Endothelial cell of umbilical vein (primary cell): Measurements from ENCODE around the gene USP17L12.
"Not testable (repeated sequence)": the region's sequence is repeated elsewhere in the genome, so short reads cannot be mapped to it uniquely, and the experiment has no call there.

ENCODE experiments used
- CTCF ChIP-seq, 2 donors: IDR thresholded peaks; 1 replicate in 1 of 2; 2 replicates in 1 of 2; pipeline ENCODE4 v1.5.1; 2011; ENCODE audit warnings: low read length in 2 of 2, mild to moderate bottlenecking in 2 of 2, moderate library complexity in 2 of 2, control low read depth in 1 of 2, inconsistent platforms in 1 of 2, low read depth in 1 of 2; ENCODE audit not compliant: insufficient read depth in 1 of 2; ENCODE audit errors: extremely low read depth in 1 of 2
- EZH2 ChIP-seq: IDR thresholded peaks from 2 replicates; pipeline ENCODE4 v1.6.1; 2012; ENCODE audit warnings: borderline replicate concordance, low read depth, mild to moderate bottlenecking, moderate library complexity, low read length, inconsistent platforms; ENCODE audit not compliant: severe bottlenecking
- MYC ChIP-seq: IDR thresholded peaks from one replicate; pipeline ENCODE4 v1.6.1; 2011; ENCODE audit warnings: mild to moderate bottlenecking, low read depth, low read length
- POLR2A ChIP-seq: IDR thresholded peaks from 2 replicates; pipeline ENCODE4 v1.6.1; 2012; ENCODE audit warnings: low read depth, mild to moderate bottlenecking, control low read depth, low read length
- POLR2AphosphoS5 ChIP-seq: IDR thresholded peaks from 2 replicates; pipeline ENCODE4 v1.6.1; 2012; ENCODE audit warnings: low read depth, mild to moderate bottlenecking, control low read depth, low read length, moderate library complexity; ENCODE audit not compliant: insufficient read depth
- TF ChIP-seq, protein P1 (sequence below): IDR thresholded peaks from 2 replicates; pipeline ENCODE4 v1.6.1; 2011; ENCODE audit not compliant: insufficient read depth, insufficient read length

GRCh38 chr4:9247953-9248680 lies 28.2 kb downstream of the USP17L12 start, which contains the start of gene USP17L18:
- TF ChIP-seq CTCF (IDR thresholded peaks at IDR 0.05; ENCODE audit: extremely low read depth in 1 of 2, insufficient read depth in 1 of 2, low read depth in 1 of 2, low read length in 2 of 2); POLR2AphosphoS5; MYC; POLR2A; EZH2: not testable (repeated sequence)
- TF ChIP-seq, protein P1, sequence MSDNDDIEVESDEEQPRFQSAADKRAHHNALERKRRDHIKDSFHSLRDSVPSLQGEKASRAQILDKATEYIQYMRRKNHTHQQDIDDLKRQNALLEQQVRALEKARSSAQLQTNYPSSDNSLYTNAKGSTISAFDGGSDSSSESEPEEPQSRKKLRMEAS, result not testable (repeated sequence)
